ENCODE results near the gene PYROXD2. TPM values are rescaled to one million over a fixed set of nuclear protein-coding genes. Genes with fewer than 3 reads are reported as not detected.
A peak's percentile ranks its signal among the peaks of the same experiment; 100 is the strongest.

The PYROXD2 gene
- total RNA-seq, 6 experiments from 2014 or later: 3.0 to 25.3 (median 7.1) TPM

GRCh38 chr10:98377536-98377935, 37.4 kb downstream of the PYROXD2 start:
- no peak for ATAC-seq
- intact Hi-C loops (cut with DNase I): no loop called here
- H3K27me3 ChIP-seq: no peaks in the 10 kb centered on the region
- H3K4me3 ChIP-seq: no peak overlapping the region
- no peak overlapping the region for H3K27ac ChIP-seq
- no peaks in the 10 kb centered on the region for H3K4me1 ChIP-seq
- no peaks in the 10 kb centered on the region for H3K9me3 ChIP-seq
- WGBS (ENCODE audit: insufficient coverage, low coverage, low lambda C conversion rate, missing lambda C conversion rate): 100% methylated on average over 2 of the region's 3 CpGs
- no peaks in the 10 kb centered on the region for H3K36me3 ChIP-seq
- no peak for DNase-seq
- TF ChIP-seq, protein P1, sequence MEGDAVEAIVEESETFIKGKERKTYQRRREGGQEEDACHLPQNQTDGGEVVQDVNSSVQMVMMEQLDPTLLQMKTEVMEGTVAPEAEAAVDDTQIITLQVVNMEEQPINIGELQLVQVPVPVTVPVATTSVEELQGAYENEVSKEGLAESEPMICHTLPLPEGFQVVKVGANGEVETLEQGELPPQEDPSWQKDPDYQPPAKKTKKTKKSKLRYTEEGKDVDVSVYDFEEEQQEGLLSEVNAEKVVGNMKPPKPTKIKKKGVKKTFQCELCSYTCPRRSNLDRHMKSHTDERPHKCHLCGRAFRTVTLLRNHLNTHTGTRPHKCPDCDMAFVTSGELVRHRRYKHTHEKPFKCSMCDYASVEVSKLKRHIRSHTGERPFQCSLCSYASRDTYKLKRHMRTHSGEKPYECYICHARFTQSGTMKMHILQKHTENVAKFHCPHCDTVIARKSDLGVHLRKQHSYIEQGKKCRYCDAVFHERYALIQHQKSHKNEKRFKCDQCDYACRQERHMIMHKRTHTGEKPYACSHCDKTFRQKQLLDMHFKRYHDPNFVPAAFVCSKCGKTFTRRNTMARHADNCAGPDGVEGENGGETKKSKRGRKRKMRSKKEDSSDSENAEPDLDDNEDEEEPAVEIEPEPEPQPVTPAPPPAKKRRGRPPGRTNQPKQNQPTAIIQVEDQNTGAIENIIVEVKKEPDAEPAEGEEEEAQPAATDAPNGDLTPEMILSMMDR (IDR thresholded peaks at IDR 0.05): no peak
- no peak for TF ChIP-seq POLR2A (IDR thresholded peaks at IDR 0.05)

- Histone ChIP-seq H3K27ac (no peak overlapping the region), H3K4me1 (no peaks in the 10 kb centered on the region), H3K27me3 (no peaks in the 10 kb centered on the region), H3K9me3 (no peaks in the 10 kb centered on the region), H3K4me3 (no peak overlapping the region), H3K36me3 (no peaks in the 10 kb centered on the region)
- intact Hi-C loops (cut with DNase I): no loop called here
- ATAC-seq: no peak
- no peak for TF ChIP-seq POLR2A (IDR thresholded peaks at IDR 0.05)
- TF ChIP-seq, protein P1 (IDR thresholded peaks at IDR 0.05): no peak
- no peak for DNase-seq
- WGBS (ENCODE audit: insufficient coverage, low coverage, low lambda C conversion rate, missing lambda C conversion rate): 82% methylated on average over 1 of the region's 2 CpGs
Measured at GRCh38 chr10:98377001-98377400, 38.0 kb downstream of the PYROXD2 start.

GRCh38 chr10:98376485-98376884, 38.5 kb downstream of the PYROXD2 start:
- no peak for DNase-seq
- TF ChIP-seq, protein P1 (IDR thresholded peaks at IDR 0.05): no peak
- no peak for TF ChIP-seq POLR2A (IDR thresholded peaks at IDR 0.05)
- intact Hi-C loops (cut with DNase I): no loop called here
- 67% methylated on average over 1 of the region's 1 CpG for whole genome bisulfite sequencing (ENCODE audit: insufficient coverage, low coverage, low lambda C conversion rate, missing lambda C conversion rate)
- no peak for ATAC-seq
- no peaks in the 10 kb centered on the region for H3K9me3 ChIP-seq
- H3K4me3 ChIP-seq: no peak overlapping the region
- no peaks in the 10 kb centered on the region for H3K4me1 ChIP-seq
- H3K27me3 ChIP-seq: no peaks in the 10 kb centered on the region
- no peak overlapping the region for H3K27ac ChIP-seq
- no peaks in the 10 kb centered on the region for H3K36me3 ChIP-seq

GRCh38 chr10:98374217-98374985, 40.6 kb downstream of the PYROXD2 start:
- Histone ChIP-seq H3K27ac (no peak overlapping the region), H3K9me3 (no peaks in the 10 kb centered on the region), H3K4me3 (no peak overlapping the region), H3K27me3 (no peaks in the 10 kb centered on the region), H3K36me3 (no peaks in the 10 kb centered on the region), H3K4me1 (no peaks in the 10 kb centered on the region)
- ATAC-seq: peak in 2 of 4 donors; percentile 14 to 35
- DNase-seq: no peak
- intact Hi-C loops (cut with DNase I): no loop called here
- 47% methylated on average over 7 of the region's 8 CpGs for WGBS (ENCODE audit: insufficient coverage, low coverage, low lambda C conversion rate, missing lambda C conversion rate)
- TF ChIP-seq, protein P1 (IDR thresholded peaks at IDR 0.05): no peak
- TF ChIP-seq POLR2A (IDR thresholded peaks at IDR 0.05): no peak
